Head of caudate nucleus (tissue), 42 donors: Measurements from ENCODE around the gene SLC41A3.
A peak's percentile ranks its signal among the peaks of the same experiment; 100 is the strongest.
"Not testable (repeated sequence)": the region's sequence is repeated elsewhere in the genome, so short reads cannot be mapped to it uniquely, and the experiment has no call there.

Experiments used
- DNase-seq, 42 donors: peaks; one replicate each; pipeline versions ENCODE4 v3.0.0 to v3.0.0-alpha.2; 2020 to 2021; ENCODE audit warnings: mixed read lengths in 7 of 42
- intact Hi-C: fragments of 100-400 bp; cut with DNase I; formaldehyde crosslinking; loops from one replicate; pipeline ENCODE4 v1.15.0; 2022

Gene SLC41A3

DNA sequence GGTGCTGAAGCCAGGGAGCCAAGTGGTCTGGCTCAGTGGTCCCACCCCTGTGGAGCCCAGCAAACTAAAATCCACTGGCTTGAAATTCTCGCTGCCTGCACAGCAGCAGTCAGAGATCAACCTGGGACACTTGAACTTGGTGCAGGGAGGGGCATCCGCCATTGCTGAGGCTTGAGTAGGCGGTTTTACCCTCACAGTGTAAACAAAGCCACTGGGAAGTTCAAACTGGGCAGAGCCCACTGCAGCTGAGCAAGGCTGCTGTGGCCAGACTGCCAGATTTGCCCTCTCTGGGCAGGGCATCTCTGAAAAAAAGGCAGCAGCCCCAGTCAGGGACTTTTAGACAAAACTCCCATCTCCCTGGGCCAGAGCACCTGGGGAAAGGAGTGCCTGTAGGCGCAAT is 87.2 kb downstream of the SLC41A3 start:
- intact Hi-C loops, DNase-seq: not testable (repeated sequence)

DNA sequence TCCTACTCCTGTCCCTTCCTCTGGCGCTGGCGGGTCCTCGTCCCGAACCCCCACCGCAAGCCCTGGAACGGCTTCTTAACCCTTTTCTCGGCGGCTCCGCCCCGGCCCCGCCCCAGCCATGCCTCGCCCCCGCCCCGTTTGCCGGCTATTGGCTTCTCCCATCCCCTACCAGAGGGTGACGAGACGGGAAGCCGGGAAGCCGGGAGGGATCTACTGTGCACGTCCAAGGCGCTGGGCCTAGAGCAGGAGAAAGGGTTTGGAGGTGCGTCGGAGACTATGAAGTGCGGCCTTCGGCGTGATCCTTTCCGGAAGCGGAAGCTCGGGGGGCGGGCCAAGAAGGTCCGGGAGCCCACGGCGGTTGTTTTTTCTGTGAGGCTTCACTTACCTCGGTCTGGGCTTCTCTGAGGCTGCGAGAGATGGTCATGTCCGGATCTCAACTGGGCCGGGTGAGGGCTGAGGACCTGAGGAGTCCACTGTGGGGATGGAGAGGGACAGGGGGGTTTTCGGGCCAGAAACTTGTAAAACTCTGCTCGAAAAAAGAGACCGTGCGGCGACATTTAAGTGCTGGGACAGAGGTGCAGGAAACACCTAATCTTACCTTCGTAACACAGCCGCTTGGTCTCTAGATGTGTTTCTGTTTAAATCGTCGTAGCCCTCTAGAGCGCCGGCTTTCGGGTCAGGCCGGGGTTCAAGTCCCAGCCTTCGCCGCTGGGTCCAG is 93.5 kb downstream of the SLC41A3 start:
- DNase-seq: peak in 40 of 42 donors; percentile 46 to 96 (median 85)
- intact Hi-C loops: no loop called here

DNA sequence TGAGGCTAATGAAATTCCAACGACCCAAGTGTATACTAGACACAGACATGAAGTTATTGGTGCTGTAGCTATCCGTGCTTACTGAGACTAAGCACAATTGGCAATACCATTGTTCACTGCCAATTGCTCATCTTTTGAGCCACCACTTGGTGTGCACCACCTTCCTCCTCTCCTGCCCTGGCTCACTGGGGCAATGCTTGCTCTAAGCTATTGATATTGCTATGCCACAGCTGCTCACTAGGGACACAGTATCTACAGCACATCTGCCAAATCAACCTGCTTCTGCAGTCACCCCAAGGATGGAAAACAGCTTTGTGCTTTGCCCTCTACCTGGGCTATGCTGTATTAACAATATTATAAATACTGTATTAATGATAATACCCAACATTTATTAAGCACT is 99.0 kb downstream of the SLC41A3 start:
- intact Hi-C loops, DNase-seq: not testable (repeated sequence)

- DNase-seq: not testable (repeated sequence)
- intact Hi-C loops: loop anchor here (10.0 kb wide), 1 partner anchor 108 kb away; the partner anchor contains the start of gene SLC41A3
Observed at GRCh38 chr3:125977104-125977503, 106.8 kb downstream of the SLC41A3 start.

DNA sequence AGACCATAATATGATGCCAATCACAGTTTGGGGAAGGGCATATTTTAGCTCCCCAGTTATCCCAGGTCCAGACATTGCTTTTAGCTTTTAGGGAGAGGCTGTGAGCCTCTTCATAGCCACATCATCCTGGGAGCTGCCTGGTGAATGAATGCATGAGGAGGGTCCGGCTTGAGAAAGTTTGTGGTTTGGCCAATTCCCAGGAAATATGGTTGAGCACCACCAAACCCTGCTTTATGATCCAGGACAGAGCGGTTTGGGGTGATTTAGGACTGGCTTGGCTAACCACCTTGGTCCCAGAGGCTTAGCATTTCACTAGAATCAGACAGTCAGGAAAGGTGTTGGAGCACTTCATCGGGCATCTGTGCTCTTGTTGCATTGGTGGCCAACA is 107.9 kb downstream of the SLC41A3 start:
- not testable (repeated sequence) for DNase-seq
- intact Hi-C loops: loop anchor here (10.0 kb wide), 1 partner anchor 109 kb away; the partner anchor contains the start of gene SLC41A3

DNA sequence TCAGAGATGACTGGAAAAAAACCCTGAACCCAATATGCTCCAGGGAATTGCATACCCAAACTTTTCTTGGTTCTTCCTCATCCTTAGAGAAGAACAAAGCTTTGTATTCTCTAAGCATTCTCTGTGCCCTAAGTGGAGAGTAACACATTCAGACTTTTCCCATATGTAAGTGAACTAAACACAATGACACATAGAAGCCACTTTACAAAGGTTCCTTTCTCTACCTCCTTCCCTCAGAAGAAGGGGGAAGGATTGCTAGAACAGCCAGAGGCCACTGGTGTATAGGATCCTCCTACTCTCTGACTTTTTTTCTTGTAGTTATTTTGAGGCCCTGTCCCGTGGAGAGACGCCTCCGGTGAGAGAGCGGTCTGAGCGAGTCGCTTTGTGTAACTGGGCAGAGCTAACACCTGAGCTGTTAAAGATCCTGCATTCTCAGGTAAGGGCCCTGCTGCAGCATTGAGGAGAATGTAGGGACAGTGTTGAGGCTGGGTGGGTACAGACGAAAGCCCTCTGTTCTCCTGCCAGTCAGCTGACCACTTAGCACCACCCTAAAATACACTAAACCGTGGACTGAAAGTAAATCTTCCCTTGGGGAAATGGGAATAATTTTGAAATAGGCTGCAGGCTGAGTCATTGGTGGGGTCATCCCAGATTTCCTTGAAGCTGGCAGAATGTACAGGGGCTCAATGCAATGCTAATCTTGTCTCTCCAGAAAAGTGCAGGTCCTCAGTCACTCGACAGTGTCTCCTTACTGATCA is 108.5 kb downstream of the SLC41A3 start:
- intact Hi-C loops: loop anchor here (10.0 kb wide), 1 partner anchor 109 kb away; the partner anchor contains the start of gene SLC41A3

GRCh38 chr3:125971997-125972944 is 111.7 kb downstream of the SLC41A3 start:
- peak; percentile 37 to 84 (median 62) for DNase-seq

More for the DNA sequence above, 108.5 kb downstream of the SLC41A3 start:
- DNase-seq: not testable (repeated sequence)

GRCh38 chr3:125968701-125969592 is 115.0 kb downstream of the SLC41A3 start, which contains the start of gene ROPN1B:
ROPN1B (plus strand) TSS chr3:125969178; CDS start chr3:125972055, 2,877 bp downstream.
- DNase-seq, intact Hi-C loops: not testable (repeated sequence)

More at GRCh38 chr3:125971997-125972944, 111.7 kb downstream of the SLC41A3 start:
- intact Hi-C loops: loop anchor here (10.0 kb wide), 1 partner anchor 113 kb away; the partner anchor contains the start of gene SLC41A3

GRCh38 chr3:125968121-125968520 is 115.8 kb downstream of the SLC41A3 start:
- intact Hi-C loops, DNase-seq: not testable (repeated sequence)

DNA sequence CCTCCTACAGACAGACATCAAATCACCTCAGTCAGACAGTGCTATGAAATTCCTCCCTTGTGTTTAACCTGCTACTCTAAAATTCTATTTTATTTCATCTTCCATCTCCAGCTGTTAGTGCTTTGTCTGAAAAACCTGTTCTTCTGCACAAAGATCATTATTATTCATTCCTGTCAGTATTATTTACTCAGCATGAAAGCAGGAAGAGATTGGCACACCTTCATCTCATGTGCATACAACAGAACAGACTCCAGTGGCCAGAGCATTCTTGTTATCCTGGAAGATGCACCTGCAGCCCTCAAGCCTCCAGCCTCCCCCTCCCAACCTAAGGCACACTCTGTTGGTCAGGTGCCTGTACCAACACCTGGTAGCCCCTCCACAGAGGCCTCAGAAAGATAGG is 116.8 kb downstream of the SLC41A3 start:
- DNase-seq: no peak
- intact Hi-C loops: no loop called here

GRCh38 chr3:125965505-125965904 is 118.4 kb downstream of the SLC41A3 start:
- intact Hi-C loops: no loop called here
- no peak for DNase-seq

- intact Hi-C loops, DNase-seq: not testable (repeated sequence)
Observed at GRCh38 chr3:125963834-125964233, 120.1 kb downstream of the SLC41A3 start.

DNA sequence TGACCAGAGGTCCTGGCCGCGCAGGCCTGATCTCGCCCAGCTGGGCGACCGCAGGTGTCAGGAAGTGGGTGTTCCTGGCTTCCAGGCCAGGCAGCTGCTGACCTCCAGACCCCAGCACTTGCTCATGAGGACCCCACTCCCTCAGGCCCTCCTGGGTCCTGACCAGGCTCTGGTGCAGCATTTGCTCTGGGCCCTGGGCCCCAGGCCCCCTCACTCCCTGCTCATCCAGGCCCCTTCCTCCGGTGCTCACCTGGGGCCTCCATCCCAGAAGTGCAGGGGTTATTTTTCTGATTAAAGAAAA is 122.7 kb downstream of the SLC41A3 start:
- intact Hi-C loops: no loop called here
- no peak for DNase-seq

DNA sequence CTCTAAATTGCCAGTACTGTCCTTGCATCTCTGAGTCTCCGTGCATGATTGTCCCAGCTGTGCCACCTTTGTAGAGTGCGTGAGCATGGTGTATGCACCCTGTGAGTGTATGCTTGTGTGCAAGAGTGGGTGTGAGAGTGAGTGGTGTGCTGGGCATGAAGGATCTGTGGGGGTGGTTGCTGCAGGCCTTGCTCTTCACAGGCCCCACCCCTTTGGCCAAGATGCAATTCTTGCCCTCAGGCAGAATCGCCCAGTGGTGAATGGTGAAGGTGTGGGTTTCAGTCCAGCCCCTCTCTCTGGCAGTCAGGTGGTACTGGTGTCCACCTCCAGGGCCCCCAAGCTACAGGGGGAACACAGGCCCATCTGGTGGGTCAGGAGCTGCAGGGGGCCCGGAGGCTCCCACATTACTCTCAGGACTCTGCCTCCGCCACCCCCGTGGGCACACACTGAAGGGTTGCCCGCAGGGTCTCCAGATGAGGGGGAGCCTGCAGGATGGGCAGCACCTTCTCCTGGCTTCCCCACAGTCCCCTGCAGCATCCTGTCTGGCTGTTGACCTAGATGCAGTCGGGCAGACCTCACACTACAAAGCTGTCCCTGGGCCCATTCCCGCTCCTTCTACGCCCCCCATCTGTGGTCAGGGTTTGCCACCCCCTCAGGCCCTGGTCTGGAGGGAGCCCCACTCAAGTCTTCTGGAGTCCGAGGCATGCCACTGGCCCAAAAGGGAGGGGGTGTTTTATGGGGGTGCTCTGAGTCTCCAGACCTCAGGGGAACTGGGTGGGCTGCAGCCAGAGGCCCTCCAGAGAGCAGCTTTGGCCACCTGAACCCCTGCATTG is 123.3 kb downstream of the SLC41A3 start:
- DNase-seq: no peak
- intact Hi-C loops: no loop called here

- intact Hi-C loops: no loop called here
- DNase-seq: no peak
Observed at GRCh38 chr3:125960066-125960424, 123.9 kb downstream of the SLC41A3 start.

DNA sequence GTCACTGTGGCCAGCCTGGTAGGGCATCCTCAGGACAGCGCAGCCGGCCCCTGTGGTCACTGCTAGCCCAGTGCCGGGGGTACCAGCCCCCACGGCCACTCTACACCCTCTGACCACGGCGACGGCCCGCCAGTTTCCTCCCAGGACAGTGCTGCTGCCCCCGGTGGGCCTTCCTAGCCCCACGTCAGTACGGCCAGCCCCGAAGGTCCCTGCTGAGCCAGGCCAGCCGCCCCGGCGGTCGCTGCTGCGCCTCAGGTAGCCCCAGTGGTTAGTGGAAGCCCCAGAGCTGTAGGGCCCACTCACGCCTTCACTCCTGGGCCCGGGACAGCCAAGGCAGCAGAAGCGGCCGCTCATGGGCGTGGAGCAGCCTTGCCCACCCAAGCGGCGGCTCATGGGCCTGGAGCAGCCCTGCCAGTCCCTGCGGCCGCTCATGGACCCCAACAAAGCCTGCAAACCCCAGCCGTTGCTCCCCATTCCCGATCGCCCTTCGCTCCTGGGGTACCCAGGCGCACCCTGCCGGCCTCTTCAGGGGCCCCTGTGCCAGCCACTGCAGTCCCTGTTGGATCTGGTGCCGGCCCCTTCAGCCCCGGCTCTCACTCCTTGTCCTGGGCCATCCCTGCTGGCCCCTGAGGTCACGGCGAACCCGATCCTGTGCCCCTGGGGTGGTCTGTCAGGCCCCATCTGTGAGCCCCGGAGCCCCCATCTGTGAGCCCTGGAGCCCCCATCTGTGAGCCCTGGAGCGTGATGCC is 124.4 kb downstream of the SLC41A3 start:
- no peak for DNase-seq
- intact Hi-C loops: no loop called here
